ENCODE data around the gene GPC5.

The GPC5 gene

DNA sequence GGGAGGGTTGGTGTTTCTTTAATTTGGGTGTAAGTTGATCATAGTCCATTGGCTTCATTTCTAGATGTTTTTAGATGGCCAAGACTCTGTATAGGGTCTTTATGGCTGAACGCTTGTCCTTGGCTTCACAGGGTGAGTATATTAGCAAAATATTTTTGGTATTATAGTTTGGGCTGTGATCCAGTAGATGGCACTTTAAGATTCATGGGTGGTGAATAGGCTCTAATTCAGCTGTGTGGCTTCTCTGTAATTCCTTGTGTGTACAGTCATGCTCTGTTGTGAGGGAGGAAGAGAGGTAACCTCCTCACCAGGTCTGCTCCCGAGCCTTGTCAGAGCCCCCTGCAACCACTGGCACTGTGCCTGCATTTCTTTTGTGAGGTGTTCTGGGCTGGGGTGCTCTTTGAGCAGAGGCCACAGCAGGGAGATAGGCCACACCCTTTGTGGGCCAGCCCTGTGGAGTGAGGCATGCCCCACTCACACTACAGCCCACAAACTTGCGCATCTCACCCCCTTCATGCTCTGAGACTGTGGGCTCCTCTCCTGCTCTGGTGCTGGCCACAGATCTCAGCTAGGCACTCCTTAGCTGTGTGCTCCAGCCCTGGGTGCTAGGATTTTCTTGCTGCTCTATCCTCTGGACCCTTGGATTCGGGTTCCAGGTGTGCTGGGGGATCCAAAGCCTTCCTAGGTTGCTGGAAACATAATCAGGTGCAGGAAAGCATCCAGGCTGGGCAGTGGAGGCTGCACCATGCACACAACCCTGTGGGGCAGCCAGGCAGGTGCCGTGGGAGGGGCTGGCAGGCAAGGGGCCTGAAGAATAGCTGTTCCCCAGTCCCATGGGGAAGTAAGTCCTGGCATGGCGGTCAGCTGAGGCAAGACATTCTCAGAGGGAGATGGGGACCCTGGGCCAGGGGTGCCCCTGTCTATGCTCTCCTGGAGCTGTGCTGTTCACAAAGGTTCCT is 193.9 kb downstream of the GPC5 start:
- no peak for DNase-seq (ENCODE audit: low read depth in 2 of 2)

DNA sequence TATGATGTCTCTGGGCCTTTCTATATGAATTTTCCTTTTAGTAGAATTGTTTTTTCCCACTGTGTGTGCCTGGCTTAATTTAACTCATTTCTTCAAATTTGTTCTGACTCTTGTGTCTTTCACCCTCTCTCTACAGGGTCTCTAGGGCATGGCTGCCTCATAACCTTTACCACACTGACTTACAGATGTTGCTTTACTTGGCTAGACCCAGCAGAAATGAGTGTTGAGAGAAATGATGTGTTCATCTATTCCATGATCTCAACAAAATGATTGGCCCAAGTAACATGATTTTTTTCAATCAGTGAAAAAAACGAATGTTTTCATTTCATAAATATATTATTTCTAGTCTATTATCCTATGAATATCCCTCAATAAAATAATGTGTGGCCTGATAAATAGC is 195.0 kb downstream of the GPC5 start:
- no peak for DNase-seq (ENCODE audit: low read depth in 2 of 2)

DNA sequence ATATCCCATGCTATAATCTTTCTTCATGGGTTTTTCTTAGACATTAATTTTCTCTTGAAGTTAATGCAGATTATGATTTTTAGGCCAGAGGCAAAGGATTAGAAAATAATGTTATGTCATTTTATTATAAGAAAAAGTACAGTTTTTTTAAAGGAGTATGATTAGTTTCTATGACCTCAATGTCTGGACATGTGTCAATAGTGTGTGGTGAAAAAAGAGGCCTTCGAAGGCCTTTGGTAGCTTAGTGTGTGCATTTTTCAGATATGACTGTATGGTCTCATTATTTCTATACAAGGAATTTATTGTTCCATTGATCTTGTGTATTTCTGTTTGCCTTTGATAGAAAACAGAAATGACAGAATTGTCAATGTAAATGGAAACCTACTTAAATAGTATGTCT is 195.6 kb downstream of the GPC5 start:
- DNase-seq (ENCODE audit: low read depth in 2 of 2), result no peak

DNA sequence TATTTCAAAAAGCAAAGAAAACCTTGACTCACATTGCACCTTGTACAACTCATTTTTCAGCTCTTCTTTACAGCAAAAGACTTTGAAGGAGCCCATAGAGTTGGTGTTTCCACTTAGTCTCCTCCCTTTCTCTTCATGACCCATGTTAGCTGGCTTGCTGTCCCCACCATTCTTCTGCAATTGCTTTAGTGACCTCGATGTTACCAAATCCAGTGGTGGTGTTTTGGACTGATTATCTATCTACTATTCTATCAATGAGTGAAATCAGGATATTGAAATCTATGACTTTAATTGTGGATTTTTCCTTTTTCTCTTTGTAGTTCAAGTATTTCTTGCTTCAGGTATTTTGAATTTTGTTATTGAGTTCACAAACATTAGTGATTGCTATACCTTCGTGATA is 197.3 kb downstream of the GPC5 start:
- no peak for DNase-seq (ENCODE audit: low read depth in 2 of 2)

DNA sequence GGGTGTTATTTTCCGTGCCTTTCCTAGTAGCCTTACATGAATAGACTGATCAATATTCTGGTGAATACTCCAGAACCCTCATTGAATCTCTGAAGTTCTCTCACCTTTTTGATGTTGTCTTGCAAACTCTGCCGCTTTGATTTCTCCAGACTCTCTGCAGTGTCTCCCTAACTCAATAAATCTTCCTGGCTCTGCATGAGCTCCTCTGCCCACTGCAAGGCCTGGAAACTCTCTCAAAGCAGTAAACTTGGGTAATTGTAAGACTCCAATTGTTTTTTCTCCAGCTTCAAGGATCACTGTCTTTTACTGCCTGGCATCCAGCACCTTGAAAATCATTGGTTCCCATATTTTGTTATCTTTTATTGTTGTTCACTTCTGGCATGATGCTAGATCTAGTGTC is 198.4 kb downstream of the GPC5 start:
- DNase-seq (ENCODE audit: low read depth in 2 of 2), result no peak

DNA sequence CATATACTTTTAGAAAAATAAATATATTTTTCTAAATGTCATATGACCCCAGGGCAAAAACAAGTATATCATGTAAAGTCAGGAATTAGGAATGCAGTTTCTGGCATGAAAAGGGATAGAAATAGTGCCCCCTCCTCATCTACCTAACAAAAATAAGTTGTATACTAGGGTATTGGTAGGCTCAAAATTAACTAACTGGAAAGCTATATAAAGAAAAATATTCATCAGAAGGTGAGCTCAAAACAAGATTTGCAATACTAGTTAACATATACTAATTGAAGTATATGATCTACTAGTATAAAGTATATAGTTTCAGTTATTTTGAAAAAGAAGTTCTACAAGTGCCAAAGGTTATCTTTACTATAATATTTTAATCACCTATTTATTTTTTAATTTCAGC is 200.2 kb downstream of the GPC5 start:
- no peak for DNase-seq (ENCODE audit: low read depth in 2 of 2)

DNA sequence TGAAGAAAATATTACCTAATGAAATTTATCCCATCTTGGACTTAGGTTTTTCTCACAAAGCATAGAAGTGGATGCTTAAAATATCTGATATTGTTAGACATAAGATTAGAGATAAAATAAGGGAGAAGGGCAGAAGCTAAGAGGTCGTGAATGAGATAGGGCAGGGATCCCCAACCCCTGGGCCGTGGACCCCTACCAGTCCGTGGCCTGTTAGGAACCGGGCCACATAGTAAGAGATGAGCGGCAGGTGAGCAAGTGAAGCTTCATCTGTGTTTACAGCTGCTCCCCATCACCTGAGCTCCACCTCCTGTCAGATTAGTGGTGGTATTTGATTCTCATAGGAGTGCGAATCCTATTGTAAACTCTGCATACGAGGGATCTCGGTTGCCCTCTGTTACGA is 202.9 kb downstream of the GPC5 start:
- DNase-seq (ENCODE audit: low read depth in 2 of 2), result no peak

DNA sequence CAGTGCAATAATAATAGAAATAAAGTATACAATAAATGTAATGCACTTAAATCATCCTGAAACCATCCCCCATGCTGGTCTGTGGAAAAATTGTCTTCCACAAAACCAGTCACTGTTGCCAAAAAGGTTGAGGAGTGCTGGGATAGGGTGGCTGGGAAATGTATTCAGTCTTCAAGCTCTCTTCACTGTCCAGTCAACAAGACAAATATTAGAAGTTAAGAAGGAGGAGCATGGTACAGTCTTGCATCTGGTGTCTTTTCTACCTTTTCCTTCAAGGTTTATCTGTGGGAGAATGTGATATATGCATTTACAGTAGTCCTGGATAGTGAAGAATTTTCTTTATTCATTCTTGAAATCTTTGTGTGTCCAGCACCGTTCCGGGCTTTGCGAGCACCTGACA is 203.4 kb downstream of the GPC5 start:
- no peak for DNase-seq (ENCODE audit: low read depth in 2 of 2)

DNA sequence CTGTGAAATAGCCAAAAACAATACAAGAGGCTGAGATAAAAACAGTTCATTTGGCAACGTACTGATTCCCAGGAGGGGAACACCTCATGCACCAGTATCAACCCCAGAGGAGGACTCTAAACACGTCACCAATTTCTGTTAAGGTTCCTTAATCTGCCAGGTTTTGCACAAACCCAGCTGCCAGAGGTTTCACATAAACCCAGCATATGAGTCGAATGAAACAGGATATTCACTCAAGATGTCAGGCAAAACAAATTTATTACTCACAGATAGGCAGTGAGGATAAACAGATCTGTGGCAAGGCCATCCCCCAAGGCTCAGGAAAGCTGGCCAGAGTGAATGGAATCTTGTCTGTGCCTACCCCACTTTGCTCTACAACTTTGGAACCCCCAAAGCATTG is 210.9 kb downstream of the GPC5 start:
- peak; percentile 23 to 27 for DNase-seq (ENCODE audit: low read depth in 2 of 2)

DNA sequence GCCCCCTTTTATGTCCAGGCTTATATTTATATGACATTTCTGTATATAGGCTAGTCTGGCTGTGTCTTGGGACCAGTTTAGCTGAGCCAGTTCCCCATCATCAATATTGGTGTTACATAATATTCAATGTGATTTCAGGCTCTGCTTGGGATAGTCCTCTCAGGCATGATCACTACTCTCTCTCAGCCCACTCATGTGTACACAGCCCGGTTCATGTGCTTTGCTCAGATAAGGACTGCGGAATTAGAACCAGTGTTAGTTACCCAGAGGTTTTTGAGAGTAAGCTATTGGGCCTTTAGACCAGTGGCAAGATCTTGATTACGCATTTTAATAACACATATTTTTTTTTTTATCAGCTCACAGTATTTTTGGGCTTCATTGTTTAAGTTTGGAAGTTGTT is 219.9 kb downstream of the GPC5 start:
- DNase-seq (ENCODE audit: low read depth in 2 of 2), result no peak

DNA sequence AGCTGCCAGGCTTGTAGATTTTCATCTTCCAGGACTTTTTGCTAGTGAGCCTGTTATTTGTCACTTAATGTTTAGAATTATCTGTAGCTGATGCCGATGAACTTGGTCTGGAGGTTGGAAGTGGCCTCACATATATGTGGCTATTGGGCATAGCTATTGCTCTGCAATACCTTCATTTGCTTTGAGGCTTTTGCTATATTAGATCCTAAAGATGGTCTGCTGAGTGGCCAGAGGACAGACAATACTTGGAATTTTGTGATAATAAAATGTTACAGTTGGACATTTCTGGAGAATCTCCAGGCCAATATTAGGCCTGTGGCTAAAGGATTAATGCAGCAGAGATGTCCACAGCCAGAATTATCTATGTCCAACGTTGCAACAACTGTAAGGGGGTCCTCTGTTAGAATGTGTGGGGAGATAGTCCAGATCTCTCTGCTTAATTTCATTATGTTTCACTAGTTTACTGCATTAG is 222.3 kb downstream of the GPC5 start:
- no peak for DNase-seq (ENCODE audit: low read depth in 2 of 2)

DNA sequence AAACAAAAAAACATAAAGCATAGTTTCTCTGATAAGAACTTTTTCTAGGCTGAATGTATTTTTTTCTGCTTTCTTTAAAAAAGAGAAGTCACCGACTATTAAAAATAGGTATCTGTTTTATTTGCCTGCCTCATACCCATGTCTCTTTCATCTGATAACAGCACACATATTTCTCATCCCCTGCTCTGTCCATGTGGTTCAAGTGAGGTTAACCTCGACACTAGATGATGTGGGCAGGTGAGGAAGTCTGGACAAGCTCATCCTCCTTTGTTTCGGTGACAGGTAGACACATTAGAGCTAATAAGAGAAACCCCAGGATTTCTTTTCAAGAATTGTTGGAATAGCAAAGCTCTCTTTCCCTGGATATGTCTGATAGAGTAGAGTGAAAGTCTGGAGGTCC is 222.7 kb downstream of the GPC5 start:
- no peak for DNase-seq (ENCODE audit: low read depth in 2 of 2)

DNA sequence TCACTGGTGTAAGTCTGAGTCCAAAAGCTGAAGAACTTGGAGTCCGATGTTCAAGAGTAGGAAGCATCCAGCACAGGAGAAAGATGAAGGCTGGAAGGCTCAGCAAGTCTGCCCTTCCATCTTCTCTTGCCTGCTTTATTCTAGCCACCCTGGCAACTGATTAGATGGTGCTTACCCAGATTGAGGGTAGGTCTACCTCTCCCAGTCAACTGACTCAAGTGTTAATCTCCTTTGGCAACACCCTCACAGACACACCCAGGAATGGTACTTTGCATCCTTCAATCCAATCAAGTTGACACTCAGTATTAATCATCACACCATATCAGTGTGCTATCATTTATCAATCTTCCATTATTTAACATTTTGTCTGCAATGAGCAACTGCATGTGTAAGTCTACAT is 223.5 kb downstream of the GPC5 start:
- no peak for DNase-seq (ENCODE audit: low read depth in 2 of 2)

DNA sequence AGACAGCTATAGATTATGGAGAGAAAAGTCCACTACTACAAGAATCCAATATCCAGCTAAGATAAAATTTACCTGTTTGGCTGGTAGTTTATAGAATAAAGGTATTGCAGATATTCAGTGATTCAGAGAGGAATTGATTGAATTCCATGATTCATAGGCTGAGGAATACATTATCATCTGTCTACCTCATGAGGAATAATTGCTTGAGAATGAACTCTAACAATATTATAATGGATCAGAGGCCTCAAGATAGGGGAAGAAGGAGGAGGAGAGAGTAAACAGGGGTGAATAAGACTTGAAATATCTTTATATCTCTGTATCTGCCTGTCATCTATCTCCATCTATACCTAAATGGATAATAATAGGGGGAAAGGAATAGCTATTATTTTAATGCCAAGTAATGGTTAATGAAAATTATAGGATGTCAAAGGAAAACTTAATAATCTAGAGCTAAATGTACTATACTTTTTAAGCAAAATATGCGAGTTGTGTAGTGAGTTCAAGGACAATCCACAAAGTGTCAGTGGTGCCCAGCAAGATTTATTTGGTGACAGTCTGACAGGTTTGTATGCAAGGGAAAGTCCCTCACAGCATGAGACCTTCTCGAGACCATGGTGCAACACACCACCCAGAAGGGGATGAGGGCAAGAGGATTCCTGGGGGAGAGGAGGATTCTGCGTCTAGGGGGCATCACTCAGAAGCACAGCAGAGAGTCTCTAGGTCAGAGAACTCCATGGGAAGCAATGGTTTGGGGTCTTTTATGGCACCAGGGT is 224.5 kb downstream of the GPC5 start:
- no peak for DNase-seq (ENCODE audit: low read depth in 2 of 2)

DNA sequence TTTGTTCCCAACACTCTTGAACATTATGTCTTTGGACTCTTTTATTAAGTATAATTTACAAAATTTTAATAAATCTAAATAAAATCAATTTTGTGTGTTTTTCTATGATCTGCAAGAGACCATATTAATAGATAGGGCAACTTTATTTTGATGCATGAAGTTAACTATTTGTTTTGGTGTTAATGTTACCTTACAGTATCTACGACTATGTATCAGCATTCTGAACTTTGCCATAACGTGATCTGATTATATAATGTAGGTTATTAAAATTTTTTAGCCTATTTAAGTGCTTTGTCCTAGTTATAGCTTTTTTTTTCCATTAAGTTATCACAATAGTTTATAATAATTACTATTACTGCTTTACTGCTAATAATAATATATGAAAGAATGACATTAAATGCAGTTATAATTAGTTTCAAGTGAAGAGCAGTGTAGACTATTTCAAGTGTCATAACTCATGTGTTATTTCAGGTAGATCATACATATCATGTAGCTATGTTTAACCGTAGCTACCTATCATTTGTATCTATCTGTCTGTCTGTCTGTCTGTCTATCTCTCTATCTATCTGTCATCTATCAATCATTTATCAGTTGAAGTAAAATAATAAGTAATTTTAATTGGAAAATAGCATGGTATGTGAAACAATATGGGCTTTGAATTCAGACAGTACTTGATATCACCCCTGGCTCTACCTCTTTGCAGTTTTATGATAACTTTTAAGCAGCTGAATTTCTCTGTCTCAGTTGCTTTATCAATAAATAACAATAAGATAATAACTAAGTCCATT is 229.7 kb downstream of the GPC5 start:
- DNase-seq (ENCODE audit: low read depth in 2 of 2), result no peak

DNA sequence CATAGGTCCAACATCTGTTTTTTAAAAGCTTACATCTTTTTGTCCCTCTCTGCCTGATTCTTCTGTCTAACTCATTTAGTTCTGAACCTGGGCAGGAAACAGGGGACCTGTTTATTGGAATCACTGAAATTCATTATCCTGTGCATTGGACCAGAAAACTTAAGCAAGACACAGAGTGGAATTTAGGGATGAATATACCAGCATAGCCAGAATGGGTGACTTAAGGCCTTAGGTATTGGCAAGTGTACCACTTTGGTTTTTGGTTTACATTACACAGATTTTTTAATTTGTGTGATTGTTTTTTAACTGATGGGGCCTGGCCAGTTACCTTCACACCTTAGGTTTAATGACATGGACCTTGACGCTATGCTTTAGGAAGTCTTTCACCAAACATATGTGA is 232.5 kb downstream of the GPC5 start:
- DNase-seq (ENCODE audit: low read depth in 2 of 2), result no peak

DNA sequence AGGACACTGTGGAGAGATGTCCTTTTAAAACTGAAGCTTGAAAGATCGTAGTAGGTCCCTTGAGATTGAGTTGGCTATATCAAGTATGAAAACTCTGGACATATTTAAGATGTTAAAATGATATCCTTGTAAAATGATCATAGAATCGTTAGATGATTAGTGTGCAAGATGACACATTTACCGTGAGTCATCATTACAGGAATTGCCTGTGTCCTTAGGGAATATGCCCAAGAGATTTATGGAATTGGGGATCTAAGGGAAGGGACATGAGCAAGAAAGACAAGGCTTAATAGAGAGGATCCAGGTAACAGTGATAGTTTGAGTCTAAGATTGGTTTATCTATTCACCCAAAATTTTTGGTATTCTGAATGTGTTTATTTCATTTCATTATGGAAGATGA is 233.7 kb downstream of the GPC5 start:
- peak in 1 of 2 experiments; percentile 32 for DNase-seq (ENCODE audit: low read depth in 2 of 2)

DNA sequence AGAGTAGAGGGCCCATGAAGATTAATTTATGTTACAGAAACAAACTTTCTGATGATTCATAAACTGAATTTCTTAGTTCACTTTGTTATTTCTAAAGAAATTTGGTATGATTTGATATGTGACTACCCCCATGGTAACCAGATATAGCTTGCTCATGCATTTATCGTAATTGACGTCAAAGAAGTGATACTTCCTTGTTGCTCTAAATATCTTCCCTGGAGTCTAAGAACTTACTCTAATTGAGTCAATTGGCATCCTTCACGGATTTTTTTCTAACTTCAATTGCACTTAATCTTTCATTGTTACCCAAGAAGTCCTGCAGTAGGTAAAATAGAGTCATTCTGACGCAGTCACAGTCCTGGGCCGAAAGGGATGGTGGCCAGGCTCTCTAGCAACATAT is 240.9 kb downstream of the GPC5 start:
- no peak for DNase-seq (ENCODE audit: low read depth in 2 of 2)

DNA sequence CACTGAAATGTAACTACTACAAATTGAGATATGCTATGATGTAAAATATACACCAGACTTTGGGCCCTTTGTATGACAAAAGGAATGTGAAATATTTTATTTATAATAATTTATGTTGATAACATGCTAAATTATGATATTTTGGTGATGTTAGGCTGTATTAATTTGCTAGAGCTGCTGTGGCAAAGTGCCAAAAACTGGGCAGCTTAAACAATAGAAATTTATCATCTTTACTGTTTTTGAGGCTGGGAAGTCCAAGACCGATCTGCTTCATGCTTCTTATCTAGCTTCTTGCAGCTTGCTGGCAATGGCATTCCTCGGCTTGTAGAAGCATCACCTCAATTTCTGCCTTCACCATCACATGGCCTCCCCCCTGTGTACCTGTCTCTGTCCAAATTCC is 245.0 kb downstream of the GPC5 start:
- no peak for DNase-seq (ENCODE audit: low read depth in 2 of 2)

DNA sequence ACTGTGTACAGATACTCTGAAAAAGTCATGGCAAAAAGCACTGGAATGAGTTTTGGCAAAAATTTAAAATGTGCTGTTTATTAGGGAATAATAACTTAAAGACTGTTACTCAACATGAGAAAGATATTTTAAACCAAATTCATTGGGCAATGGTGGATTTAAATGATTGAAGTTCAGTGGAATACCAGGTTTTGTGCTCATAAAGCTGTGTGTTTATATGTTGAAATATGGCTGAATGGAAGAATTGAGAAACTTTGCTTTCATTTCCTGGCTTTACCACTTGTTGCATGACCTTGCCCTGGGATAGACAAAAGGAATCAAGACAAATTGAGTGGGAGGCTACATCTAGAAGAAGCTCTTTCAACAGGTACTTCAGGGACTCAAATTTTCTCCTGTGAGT is 246.4 kb downstream of the GPC5 start:
- DNase-seq (ENCODE audit: low read depth in 2 of 2), result no peak

DNA sequence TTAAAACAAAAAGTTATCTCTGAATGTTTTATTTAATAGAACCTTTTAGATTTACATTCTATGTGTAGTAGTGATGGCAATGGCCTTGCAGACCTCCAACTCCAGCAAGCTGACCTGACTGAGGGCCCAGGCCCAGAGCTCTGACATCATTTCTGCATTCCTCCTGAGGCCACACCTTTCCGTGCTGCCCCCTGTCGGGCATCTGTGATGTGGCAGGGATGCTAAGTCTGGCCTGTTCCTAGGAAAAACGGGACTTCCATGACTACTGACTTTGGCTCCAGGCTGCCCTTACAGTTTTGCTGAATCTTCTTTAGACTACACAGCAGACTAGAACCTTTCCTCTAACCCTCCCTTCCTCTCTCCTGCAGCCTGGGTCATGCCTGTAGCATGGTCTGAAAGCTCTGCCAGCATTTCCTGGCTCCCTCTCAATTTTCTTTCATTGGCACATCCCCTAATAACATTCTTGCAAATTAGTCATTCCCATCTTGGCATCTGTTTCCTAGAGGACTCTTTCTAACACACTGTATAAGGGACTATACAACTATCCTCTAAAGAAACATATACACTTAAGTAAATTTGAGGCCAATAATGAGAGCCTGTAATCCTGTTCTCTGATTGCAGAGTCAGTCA is 249.1 kb downstream of the GPC5 start:
- no peak for DNase-seq (ENCODE audit: low read depth in 2 of 2)

DNA sequence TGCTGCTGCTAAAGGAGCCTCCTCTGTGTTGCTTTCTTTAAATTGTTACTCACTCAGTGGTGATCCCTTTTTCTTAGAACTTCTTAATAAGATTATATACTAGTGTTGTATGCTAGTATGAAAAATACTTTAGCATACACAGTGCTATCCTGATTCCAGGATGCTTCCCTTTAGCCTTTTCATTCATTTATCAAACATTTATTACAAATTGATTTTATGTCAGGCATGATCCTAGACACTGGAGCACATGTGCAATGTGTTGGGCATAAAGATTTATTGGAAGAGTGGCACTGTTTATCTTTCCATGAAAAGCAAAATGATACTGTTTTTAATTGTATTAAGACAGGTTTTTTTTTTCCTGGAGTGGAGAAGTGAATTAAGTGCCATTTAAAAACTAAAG is 249.6 kb downstream of the GPC5 start:
- no peak for DNase-seq (ENCODE audit: low read depth in 2 of 2)

Data from fibroblast of skin of left quadriceps (primary cell).